HL-60 (cell line): Measurements from ENCODE around the gene BCL11B.
"Not testable (repeated sequence)": the region's sequence is repeated elsewhere in the genome, so short reads cannot be mapped to it uniquely, and the experiment has no call there.

Source experiments
- DNase-seq, 2 experiments: peaks; one replicate each; pipeline ENCODE4 v3.0.0-alpha.2; 2010 to 2020; ENCODE audit warnings: low read depth in 1 of 2, low spot score in 1 of 2
- H3K27ac ChIP-seq: fragments of 250-450 bp; sonication (Bioruptor Pico); replicated peaks from 2 replicates; pipeline ENCODE4 v1.5.1; 2020; ENCODE audit warnings: mild to moderate bottlenecking, moderate library complexity
- H3K27me3 ChIP-seq: fragments of 250-450 bp; sonication (Bioruptor Pico); 2 replicates; pipeline ENCODE4 v1.5.1; 2021; ENCODE audit warnings: mild to moderate bottlenecking, moderate library complexity; ENCODE audit not compliant: insufficient read depth, poor library complexity, severe bottlenecking
- H3K4me3 ChIP-seq: replicated peaks from 2 replicates; pipeline ENCODE4 v1.5.1; 2011; ENCODE audit warnings: mild to moderate bottlenecking, control low read depth, low read length; ENCODE audit not compliant: insufficient read depth
- CTCF ChIP-seq: IDR thresholded peaks from one replicate; pipeline ENCODE4 v1.5.1; 2011; ENCODE audit warnings: low read length, control low read depth, inconsistent platforms; ENCODE audit not compliant: insufficient read depth
- GABPA ChIP-seq: IDR thresholded peaks from 2 replicates; pipeline ENCODE4 v1.6.1; 2012; ENCODE audit warnings: low read depth
- POLR2AphosphoS5 ChIP-seq: IDR thresholded peaks from 2 replicates; pipeline ENCODE4 v1.6.1; 2012; ENCODE audit warnings: low read depth
- REST ChIP-seq: IDR thresholded peaks from 2 replicates; pipeline ENCODE4 v1.6.1; 2012; ENCODE audit warnings: low read depth; ENCODE audit not compliant: insufficient replicate concordance
- SPI1 ChIP-seq: IDR thresholded peaks from 2 replicates; pipeline ENCODE4 v1.6.1; 2012; ENCODE audit warnings: low read depth, mild to moderate bottlenecking, borderline replicate concordance

The BCL11B gene

DNA sequence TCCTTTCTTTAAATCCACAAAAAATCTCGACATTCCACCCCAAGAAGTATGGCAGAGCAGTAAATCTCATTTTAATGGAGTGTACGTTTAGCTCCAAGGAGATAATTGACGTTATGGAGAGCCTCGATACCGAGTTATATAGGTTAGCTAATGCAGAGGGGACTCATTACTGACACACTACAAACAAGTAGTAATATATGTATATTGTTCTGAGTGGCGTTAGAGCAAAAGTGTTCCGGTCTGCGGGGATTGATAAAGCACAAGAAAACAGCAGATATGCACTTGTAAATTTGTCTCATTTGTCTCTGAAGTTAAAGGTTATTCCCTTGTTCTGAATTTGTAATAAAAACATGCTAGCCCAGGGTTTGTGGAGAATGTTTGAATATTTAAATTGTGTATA lies 84.1 kb downstream of the BCL11B start:
- no peak overlapping the region for H3K4me3 ChIP-seq
- no peak overlapping the region for H3K27ac ChIP-seq
- no peaks in the 10 kb centered on the region for H3K27me3 ChIP-seq
- no peak for TF ChIP-seq GABPA
- no peak for TF ChIP-seq SPI1
- TF ChIP-seq CTCF: no peak
- no peak for TF ChIP-seq POLR2AphosphoS5
- TF ChIP-seq REST: no peak
- no peak for DNase-seq

DNA sequence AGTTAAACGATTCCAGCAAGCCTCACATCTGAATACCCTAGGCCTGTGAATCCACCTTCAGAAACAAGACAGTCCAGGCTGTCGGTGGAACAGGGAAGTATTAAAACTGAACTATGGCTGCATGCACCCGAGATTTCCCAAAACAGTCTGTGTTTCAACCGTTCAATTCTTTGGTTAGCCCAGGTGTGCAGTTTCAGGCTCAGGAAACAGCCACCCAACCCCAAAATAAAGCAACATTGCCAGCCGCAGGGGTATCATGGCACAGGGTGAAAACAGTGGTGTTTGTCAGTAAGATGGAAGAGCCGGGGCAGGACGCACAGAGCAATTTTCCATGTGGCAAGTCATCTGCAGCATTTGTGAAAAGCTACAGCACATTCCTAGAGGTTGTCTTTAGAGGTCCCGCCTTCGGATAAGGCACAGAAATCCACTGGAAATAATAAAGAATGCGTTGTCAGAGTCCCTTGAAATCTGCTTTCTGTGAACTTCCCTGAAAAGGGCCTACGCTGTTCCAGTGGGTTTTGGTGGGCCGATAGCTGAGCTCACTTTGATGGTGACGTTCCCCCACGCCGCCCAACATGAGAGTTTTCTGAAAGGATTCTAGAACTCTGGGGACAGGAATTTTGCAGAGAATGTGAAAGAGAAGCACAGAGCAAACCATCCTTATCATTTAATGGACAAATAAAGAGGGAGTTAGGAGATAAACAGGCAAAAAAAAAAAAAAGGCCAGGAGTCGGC lies 84.9 kb downstream of the BCL11B start:
- TF ChIP-seq SPI1 (no peak), CTCF (no peak)
- no peaks in the 10 kb centered on the region for H3K27me3 ChIP-seq

GRCh38 chr14:99186336-99186735 lies 85.7 kb downstream of the BCL11B start:
- DNase-seq, H3K27ac ChIP-seq, H3K4me3 ChIP-seq, H3K27me3 ChIP-seq: not testable (repeated sequence)

More for the DNA sequence above, 84.9 kb downstream of the BCL11B start:
- Histone ChIP-seq H3K27ac (no peak overlapping the region), H3K4me3 (no peak overlapping the region)
- DNase-seq: no peak

- DNase-seq: no peak
- TF ChIP-seq GABPA (no peak), SPI1 (no peak), POLR2AphosphoS5 (no peak), REST (no peak), CTCF (no peak)
- Histone ChIP-seq H3K27ac (no peak overlapping the region), H3K4me3 (no peak overlapping the region), H3K27me3 (no peaks in the 10 kb centered on the region)
Observed at GRCh38 chr14:99185436-99186068, 86.4 kb downstream of the BCL11B start.
